Motor neuron (in vitro differentiated cells): ENCODE measurements around the gene MEN1. TPM values are rescaled to one million over a fixed set of nuclear protein-coding genes. Genes with fewer than 3 reads are reported as not detected.

ENCODE experiments used
- ATAC-seq, 8 experiments: fragments of 200-7000 bp; cut with Tn5 transposase; replicated peaks in 6 of 8; 2 replicates each; pipeline ENCODE4 v1.8.0; 2021; ENCODE audit warnings: mild to moderate bottlenecking in 8 of 8, moderate library complexity in 8 of 8
- H3K27ac ChIP-seq, 2 donors: fragments of 250-450 bp; sonication (Bioruptor Pico); 2 replicates each; pipeline ENCODE4 v1.9.0; 2021; ENCODE audit warnings: antibody characterized with exemption in 2 of 2, mild to moderate bottlenecking in 2 of 2, moderate library complexity in 1 of 2
- H3K4me1 ChIP-seq, 2 donors: fragments of 250-450 bp; sonication (Bioruptor Pico); replicated peaks in 1 of 2; 2 replicates each; pipeline ENCODE4 v1.6.1; 2021; ENCODE audit warnings: antibody characterized with exemption in 2 of 2, mild to moderate bottlenecking in 2 of 2, moderate library complexity in 1 of 2
- H3K4me3 ChIP-seq, 5 donors: fragments of 250-450 bp; sonication (Bioruptor Pico); 2 replicates each; pipeline ENCODE4 v1.9.0; 2021; ENCODE audit warnings: antibody characterized with exemption in 5 of 5, mild to moderate bottlenecking in 5 of 5, moderate library complexity in 4 of 5
- WGBS, 10 experiments: fragments of 450-650 bp; shearing (Covaris generic); methylation state at CpG; one replicate each; pipeline ENCODE4 v1.0.0; 2022; 5-methylcytosine and 5-hydroxymethylcytosine counted together
- in situ Hi-C, 9 experiments: fragments of 400-800 bp; cut with MboI; loops; one replicate each; pipeline ENCODE4 v1.15.0; 2021; ENCODE audit warnings: low sequenced_read_pairs in 9 of 9, low pct_unique_long_range_greater_than_20kb in 2 of 9; ENCODE audit not compliant: unreplicated experiment in 9 of 9
- total RNA-seq, 8 experiments: library from RNA; unstranded; fragments of 300-600 nt; gene quantifications; 2 replicates each; pipeline versions ENCODE4 v1.2.3 to v1.2.4, GENCODE V29; 2022

The MEN1 gene
- total RNA-seq, 8 experiments from 2014 or later = 12.8 to 28.2 (median 17.3) TPM

DNA sequence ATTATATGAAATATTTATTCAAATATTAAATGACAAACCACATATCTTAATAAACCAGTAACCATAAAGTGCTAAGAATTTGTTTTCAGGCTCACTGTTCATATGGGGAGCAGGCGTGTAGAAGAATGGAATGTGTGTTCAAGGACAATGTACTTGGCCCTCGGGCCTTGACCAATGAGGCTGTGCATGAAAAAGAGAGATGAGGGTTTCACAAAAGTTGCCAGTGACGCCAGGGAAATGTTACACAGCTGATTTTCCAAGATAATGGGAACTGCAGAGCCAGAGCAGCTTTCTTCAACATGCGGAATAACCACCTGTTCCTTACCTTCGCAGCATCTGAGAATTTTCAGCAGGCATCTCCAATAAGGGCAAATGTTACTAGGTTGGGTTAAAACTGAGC lies 36.2 kb downstream of the MEN1 start:
- WGBS, 10 experiments = 75 to 100% (median 90%) methylated on average over 1 to 3 of the region's 5 CpGs; no CpG with 5 or more reads in 1 of the 10 experiments
- in situ Hi-C loops = no loop called here
- ATAC-seq = no peak
- Histone ChIP-seq H3K4me3 (no peak overlapping the region), H3K27ac (no peak overlapping the region), H3K4me1 (peaks cover 7 to 11% of the 10 kb centered on the region in 2 donors)

DNA sequence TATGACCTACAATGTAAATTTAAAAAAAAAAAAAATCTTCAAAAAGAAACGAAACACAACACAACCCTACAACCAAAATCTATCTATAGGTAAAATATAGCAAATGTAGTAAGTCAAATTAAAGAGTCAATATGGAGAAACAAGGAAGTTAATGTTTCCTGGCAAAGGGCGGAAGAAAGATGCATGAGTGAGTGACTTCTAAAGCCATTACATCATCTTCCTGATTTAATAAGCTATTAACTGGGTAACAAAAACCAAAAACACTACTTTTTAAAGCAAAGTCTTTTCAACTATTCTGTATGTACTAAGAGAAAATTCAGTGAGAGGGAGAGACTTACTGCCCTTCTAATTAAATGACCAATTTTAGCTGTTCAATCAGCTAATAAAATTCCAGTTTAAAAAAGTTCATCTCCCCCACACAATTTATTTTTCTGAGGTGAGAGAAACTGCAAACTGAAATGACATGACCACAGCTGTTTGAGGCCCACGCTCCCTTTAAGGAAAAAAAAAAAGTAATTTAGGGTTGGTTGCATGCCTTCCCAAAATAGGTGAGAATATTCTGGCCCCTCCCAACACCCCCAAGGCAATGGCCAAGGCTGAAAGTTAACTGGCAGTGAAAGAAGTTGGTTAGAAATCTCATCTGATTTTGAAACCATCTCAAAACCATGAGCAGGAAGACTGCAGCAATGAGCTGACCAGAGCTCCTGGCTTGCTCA lies 37.9 kb downstream of the MEN1 start:
- Histone ChIP-seq H3K27ac (no peak overlapping the region), H3K4me3 (no peak overlapping the region), H3K4me1 (peaks cover 7 to 11% of the 10 kb centered on the region in 2 donors)
- in situ Hi-C loops = no loop called here
- 58 to 100% (median 93%) methylated on average over 2 to 3 of the region's 3 CpGs for whole genome bisulfite sequencing, 10 experiments
- peak in 2 of 8 experiments; percentile 20 to 24 for ATAC-seq

DNA sequence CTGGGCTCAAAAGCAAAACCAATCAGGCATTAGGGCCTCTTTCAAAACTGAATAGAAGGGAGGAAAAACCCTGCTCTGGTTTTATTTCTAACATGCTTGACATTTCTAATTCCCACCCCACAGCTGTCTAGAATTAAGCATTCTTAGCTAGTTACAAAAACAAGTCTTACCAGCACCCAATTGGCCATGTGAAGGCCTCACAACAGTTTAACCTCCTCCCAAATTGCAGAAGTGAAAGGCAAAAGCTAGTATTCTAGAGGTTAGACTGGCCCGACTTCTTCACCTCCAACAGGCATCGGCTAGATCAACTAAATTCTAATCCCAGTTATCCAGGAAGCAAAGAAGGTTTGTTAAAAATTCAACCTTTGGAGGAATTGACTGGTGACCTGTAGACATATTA lies 38.5 kb downstream of the MEN1 start:
- in situ Hi-C loops = no loop called here
- ATAC-seq = no peak
- Histone ChIP-seq H3K27ac (no peak overlapping the region), H3K4me3 (no peak overlapping the region), H3K4me1 (peaks cover 7 to 11% of the 10 kb centered on the region in 2 donors)
- 71 to 100% (median 88%) methylated on average over 1 to 2 of the region's 2 CpGs; no CpG with 5 or more reads in 2 of the 10 experiments for WGBS, 10 experiments

DNA sequence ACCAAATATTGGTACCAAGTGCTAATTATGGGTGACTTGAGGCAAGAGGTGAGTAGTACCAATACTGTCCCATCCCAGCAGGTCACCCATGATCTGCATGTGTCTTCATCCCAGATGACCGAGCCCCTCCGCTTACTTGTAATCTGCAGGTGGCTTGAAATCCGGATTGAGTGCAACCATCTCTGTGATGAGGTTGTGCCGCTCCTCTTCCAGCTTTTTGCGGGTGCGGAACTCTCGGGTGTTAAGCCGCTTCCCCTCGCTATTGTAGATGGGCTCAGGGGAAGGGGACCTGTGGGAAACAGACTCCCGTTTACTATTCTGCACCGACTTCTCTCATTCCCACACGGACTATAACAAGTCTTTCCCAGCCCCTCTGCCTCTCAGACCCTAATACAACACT lies 40.2 kb downstream of the MEN1 start:
- in situ Hi-C loops = no loop called here
- peaks cover 0 to 2% of the 10 kb centered on the region in 2 donors for H3K4me1 ChIP-seq
- no peak overlapping the region for H3K27ac ChIP-seq
- ATAC-seq = no peak
- 88 to 100% (median 94%) methylated on average over 1 to 11 of the region's 12 CpGs; no CpG with 5 or more reads in 6 of the 10 experiments for WGBS, 10 experiments
- H3K4me3 ChIP-seq = no peak overlapping the region

DNA sequence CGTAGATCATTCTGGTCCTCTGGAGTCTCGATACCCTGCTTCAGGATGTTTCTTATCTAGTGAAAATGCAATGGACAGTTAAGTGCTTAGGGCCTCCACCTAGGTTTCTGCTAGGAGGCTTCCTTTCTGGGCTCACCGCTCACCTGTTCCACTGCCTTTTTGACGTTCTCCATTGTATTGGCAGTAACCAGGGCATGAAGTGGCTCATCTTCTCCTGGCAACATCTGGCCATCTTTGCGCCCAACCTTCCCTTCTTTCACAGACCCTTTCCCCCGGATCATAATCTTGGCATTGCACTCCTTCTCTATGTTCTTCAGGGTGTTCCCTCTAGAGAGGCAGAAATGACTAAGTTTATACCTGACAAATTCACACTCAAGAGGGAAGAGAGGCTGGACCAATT lies 41.1 kb downstream of the MEN1 start:
- in situ Hi-C loops = no loop called here
- Histone ChIP-seq H3K4me3 (no peak overlapping the region), H3K4me1 (peaks cover 7 to 10% of the 10 kb centered on the region in 2 donors), H3K27ac (no peak overlapping the region)
- 85 to 100% (median 98%) methylated on average over 1 to 6 of the region's 6 CpGs; no CpG with 5 or more reads in 2 of the 10 experiments for WGBS, 10 experiments
- ATAC-seq = no peak

DNA sequence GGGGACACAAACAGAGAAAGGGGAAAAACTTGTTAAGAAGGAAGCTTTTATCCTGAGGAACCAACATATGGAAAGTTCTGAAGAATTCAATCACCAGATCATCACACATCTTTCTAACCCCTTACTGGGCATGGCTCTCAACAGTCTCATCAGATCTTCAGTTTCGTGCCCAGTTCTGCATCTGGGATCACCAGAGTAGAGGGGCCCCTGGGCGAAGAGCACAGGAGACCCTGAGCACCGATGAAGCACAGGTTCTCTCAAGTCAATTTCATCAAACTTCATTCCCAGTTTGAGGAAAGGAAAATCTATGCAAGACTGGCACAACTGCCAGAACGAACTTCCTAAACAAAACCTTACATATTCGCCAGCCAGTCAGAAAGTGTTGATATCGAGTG lies 42.1 kb downstream of the MEN1 start:
- ATAC-seq = no peak
- WGBS, 10 experiments = 70 to 100% (median 93%) methylated on average over 1 to 5 of the region's 6 CpGs; no CpG with 5 or more reads in 2 of the 10 experiments
- no peak overlapping the region for H3K4me3 ChIP-seq
- H3K4me1 ChIP-seq = peaks cover 17 to 20% of the 10 kb centered on the region in 2 donors
- in situ Hi-C loops = no loop called here
- H3K27ac ChIP-seq = no peak overlapping the region

DNA sequence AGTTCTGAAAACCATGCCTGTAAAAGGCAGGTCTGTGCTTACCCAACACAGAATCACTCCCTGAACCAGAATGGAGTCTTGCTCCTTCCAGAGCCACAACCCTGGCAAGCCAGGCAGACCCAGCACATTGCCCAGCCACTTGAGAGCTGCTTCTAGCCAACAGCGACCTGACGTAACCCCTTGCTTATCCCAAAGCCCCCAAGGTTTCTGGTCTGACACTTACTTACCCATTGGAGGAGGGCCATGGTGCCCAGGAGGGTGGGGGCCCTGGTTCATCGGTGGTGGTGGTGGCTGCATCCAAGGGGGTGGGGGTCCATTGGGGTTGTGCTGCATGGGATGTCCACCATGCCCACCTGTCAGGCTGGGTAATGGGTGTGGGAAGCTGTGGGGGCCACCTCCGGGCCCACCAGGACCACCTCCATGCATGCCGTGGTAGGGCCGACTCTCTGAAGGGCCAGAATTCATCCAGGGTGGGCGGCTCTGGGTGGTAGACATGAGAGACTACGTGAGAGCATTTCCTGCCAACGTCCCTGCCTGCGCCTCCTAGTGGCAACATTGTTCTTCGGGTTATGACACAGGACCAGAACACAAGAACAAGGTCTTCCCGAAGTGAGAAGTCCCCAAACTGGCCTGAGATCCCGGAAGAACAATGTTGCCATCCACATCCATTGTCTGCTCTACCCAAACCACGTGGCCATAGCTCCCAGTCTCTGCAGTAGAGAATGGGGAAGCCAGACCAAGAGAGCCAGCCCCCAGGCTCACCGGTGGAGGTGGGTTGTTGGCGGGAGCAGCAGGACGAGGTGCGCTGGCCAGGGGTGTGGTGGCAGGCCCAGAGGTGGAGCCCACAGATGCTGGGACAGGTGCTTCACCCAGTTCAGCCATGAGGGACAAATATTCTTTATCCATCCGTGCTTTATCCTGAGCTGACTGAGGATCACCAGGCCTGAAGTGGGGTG lies 42.7 kb downstream of the MEN1 start:
- WGBS, 10 experiments = 0 to 100% (median 57%) methylated on average over 1 to 7 of the region's 19 CpGs; no CpG with 5 or more reads in 4 of the 10 experiments
- Histone ChIP-seq H3K4me3 (no peak overlapping the region), H3K27ac (no peak overlapping the region), H3K4me1 (peaks cover 24 to 27% of the 10 kb centered on the region in 2 donors)
- peak in 6 of 8 experiments; percentile 8 to 60 (median 15) for ATAC-seq
- in situ Hi-C loops = no loop called here

DNA sequence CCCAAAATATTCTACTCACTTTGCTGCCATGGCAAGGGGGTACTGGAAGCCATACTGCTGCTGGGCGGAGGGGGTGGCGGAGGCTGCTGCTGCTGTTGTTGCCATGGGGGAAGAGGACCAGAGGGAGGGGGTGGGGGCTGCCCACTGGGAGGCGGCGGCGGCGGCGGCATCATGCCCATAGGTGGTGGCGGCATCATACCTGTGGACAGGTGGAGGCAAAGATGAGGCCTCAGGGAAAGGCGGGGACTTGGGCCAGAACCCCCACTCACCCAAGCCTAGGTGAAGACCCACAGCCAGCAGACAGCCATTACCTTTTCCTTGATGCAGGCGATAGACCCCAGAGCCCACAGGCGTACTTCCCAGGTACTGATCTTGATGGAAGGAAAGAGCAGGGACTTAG lies 43.5 kb downstream of the MEN1 start:
- peaks cover 31 to 34% of the 10 kb centered on the region in 2 donors for H3K4me1 ChIP-seq
- H3K27ac ChIP-seq = no peak overlapping the region
- H3K4me3 ChIP-seq = no peak overlapping the region
- 80 to 100% (median 100%) methylated on average over 1 to 2 of the region's 11 CpGs; no CpG with 5 or more reads in 6 of the 10 experiments for WGBS, 10 experiments
- no peak for ATAC-seq
- in situ Hi-C loops = no loop called here

DNA sequence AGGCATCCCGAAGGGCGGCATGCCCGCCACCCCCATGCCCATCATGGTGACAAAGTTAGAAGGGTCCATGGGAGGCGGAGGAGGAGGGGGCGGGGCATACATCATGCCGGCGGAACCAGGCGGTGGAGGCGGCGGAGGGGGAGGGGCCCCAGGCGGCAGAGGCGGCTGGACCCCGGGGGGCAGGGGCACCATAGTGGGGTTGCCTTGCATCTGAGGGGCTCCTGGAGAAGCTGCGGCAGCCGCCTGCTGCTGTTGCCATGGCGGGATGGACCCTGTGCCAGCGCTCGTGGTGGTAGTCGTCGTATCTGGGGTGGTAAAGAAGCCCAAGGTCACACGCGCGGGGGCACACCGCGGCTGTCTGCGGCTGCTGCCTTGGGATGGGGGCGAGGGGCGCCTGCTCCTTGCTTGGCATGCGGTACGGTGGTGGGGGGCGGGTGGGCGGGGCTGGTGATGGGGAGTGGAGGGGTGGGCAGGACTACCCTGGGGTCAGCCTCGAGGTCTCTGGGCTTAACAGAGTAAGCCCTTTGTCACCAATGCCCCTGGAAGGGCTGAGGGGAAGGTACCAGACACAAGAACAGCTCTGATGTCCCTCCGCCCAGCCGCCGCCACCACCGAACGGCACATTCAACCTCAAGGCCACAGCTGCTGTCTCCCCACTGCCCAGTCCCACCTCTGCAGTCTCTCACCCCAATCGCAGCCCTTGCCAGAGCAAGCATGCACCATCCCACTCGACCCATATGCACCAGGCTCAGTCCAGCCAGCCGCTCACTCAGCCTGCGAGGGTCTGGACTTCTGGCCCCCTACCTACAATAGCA lies 44.3 kb downstream of the MEN1 start:
- 90% methylated on average over 2 of the region's 42 CpGs; no CpG with 5 or more reads in 9 of the 10 experiments for WGBS, 10 experiments
- no peak overlapping the region for H3K27ac ChIP-seq
- H3K4me3 ChIP-seq = no peak overlapping the region
- peaks cover 37 to 38% of the 10 kb centered on the region in 2 donors for H3K4me1 ChIP-seq
- in situ Hi-C loops = no loop called here
- peak in 1 of 8 experiments; percentile 5 for ATAC-seq

DNA sequence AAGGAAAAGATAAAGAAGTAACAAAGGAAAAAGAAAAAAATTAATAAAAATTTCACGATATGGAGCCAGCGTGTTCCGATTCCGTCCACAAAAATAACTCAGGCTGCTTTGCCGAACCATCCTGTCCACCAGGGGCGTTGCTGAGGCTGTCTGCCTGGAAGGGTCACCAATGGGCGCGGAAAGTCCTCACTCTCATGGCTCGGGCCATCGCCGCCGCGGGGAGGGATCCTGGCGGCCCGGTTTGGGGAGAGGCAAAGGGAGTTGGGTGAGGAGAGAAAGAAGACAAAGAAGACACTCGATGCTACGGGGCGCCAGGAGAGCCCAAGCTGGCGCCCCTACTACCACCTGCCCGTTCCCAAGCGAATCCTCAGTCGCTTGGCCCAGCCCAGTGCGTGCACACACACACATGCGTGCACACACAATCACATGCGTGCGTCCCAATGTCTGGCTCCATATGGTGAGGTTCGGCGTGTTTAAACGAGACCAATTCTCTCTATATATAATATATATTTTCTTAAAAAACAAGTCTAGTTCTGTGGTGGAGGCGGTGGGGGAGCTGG lies 45.0 kb downstream of the MEN1 start:
- no peak overlapping the region for H3K27ac ChIP-seq
- H3K4me3 ChIP-seq = no peak overlapping the region
- in situ Hi-C loops = no loop called here
- no peak for ATAC-seq
- WGBS, 10 experiments = 79 to 100% (median 86%) methylated on average over 1 to 17 of the region's 30 CpGs; no CpG with 5 or more reads in 3 of the 10 experiments
- H3K4me1 ChIP-seq = peaks cover 42 to 44% of the 10 kb centered on the region in 2 donors

DNA sequence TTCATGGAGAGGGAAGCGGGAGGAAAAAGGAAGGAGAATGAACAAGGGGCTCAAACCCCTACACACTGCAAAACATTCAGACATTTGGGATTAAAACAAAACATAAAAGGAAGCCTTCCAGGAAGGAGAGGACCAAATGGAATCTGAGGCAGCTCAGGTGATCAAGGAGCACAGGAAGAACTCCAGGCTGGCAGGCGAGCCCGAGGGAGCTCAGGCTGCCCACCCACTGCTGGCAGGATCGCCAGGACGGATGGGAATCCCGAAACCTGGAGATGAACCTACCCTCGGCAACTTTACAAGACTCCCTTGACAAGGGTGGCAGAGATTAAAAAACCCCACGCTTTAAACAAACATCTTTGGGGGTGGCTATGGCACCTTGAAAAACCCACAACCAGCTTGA lies 45.6 kb downstream of the MEN1 start:
- 63 to 100% (median 84%) methylated on average over 1 to 7 of the region's 8 CpGs; no CpG with 5 or more reads in 1 of the 10 experiments for WGBS, 10 experiments
- in situ Hi-C loops = no loop called here
- peaks cover 49 to 50% of the 10 kb centered on the region in 2 donors for H3K4me1 ChIP-seq
- H3K27ac ChIP-seq = peak overlapping the region in 1 of 2 donors; percentile 15
- no peak for ATAC-seq
- H3K4me3 ChIP-seq = no peak overlapping the region

DNA sequence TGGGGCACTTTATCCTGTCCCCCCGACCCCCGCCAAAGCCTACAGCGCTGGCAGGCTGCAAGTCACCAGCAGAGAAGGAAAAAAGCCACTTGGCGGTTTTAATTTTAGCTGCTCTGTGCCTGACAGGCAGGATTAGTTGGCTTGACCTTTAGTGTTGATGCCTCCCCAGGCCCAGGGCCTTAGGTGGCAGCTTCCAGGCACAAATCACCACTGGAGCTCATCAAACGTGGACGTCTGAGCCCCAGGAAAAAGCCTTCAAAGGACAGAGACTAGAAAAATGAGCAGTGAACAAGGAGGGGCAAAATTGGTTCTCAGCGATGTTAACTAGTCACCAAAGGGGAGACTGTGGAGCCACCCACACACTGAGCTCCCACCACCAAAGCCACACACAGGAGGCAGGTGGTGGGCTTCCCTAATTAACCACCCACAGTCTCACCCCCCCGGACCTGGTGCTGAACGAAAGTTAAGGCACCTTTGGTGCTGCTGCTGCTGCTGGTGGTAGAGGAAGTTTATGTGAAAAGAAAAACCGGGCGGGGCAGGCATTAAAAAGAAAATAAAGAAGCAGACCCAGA lies 46.2 kb downstream of the MEN1 start:
- peaks cover 55 to 56% of the 10 kb centered on the region in 2 donors for H3K4me1 ChIP-seq

More for the DNA sequence above, 46.2 kb downstream of the MEN1 start:
- no peak overlapping the region for H3K4me3 ChIP-seq
- in situ Hi-C loops = no loop called here
- no peak for ATAC-seq
- H3K27ac ChIP-seq = peak overlapping the region; percentile 48 to 63
- WGBS, 10 experiments = 11 to 81% (median 22%) methylated on average over 1 to 9 of the region's 11 CpGs; no CpG with 5 or more reads in 2 of the 10 experiments
